GM19324 (cell line): ENCODE results near the gene FAM234A.
"Not testable (repeated sequence)": the region's sequence is repeated elsewhere in the genome, so short reads cannot be mapped to it uniquely, and the experiment has no call there.

ENCODE experiments used
- ATAC-seq: cut with Tn5 transposase; IDR thresholded peaks from one replicate; pipeline ENCODE4 v1.9.1; 2021; ENCODE audit warnings: mild to moderate bottlenecking, moderate library complexity; ENCODE audit not compliant: unreplicated experiment, low FRiP score

The FAM234A gene

GRCh38 chr16:264440-264951, 29.9 kb downstream of the FAM234A start:
- ATAC-seq, result no peak

GRCh38 chr16:265002-265529, 30.4 kb downstream of the FAM234A start:
- no peak for ATAC-seq

DNA sequence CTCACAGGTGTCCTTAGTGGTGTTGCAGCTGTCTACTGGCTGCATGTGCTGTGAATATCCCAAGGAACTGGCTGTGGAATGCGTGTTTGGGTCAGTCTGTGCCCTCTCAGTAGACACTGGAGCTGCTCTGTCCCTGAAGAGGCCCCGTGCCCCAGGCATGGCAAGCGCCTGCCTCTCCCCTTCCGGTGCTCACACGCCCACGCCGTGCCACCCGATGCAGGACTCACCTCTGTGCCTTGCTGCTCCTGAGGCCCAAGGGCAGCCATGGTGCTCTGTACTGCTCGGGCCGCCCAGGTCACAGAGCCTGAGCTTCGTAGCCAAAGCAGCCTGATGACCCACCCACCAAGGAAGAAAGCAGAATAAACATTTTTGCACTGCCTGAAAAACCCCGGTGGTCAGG, 31.1 kb downstream of the FAM234A start:
- no peak for ATAC-seq

DNA sequence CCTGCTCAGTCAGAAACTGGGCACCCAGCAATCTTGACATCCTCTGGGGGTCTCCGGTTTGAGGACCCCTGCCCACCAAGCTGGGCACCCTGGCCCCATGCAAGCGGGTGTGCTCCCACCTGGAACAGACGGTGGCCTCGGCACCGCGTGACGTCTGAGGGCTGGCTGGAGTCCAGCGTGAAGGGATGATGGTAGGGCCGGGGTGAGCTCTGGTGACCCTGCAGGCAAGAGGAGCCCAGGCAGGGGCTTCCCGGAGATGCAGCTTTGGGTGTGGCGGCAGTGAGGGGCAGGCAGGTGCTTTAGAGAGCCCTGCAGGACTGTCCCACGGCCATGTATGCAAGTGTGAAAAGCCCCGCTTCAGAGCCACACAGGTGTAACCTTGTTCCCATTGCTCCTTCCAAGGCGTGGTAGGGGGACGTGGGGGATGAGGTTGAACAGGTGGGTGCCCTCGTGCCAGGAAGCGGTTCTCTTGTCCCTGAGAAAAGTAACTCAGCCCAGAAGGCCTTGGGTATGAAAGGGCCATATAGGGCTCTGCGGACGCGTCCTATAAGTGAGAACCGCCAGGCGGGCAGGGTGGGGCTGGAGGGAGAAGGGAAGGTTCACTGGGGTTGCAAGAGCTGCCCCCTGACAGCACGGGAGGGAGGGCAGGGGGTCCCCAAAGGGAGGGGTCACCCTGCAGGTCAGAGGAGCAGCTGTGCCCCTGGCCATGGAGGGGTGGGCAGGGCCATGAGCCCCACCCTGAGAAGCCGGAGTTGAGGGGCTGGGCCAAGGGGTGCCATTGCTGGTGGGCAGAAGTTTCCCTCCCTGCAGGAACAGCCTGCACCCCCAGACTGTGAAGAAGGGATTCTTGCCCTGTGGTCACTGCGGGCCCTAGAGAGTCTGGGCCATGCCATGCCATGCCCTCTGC, 31.9 kb downstream of the FAM234A start:
- ATAC-seq, result no peak

DNA sequence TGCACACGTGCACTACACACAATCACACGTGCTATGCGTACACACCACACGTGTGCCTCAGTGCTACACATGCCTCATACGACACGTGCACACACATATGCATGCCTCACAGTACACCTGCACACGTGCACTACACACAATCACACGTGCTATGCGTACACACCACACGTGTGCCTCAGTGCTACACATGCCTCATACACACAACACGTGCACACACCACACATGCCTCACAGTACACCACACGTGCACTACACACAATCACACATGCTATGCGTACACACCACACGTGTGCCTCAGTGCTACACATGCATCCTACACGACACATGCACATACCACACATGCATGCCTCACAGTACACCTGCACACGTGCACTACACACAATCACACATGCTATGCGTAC, 32.9 kb downstream of the FAM234A start:
- ATAC-seq, result not testable (repeated sequence)

- ATAC-seq, result no peak
Observed at GRCh38 chr16:268141-269053, 33.8 kb downstream of the FAM234A start.

DNA sequence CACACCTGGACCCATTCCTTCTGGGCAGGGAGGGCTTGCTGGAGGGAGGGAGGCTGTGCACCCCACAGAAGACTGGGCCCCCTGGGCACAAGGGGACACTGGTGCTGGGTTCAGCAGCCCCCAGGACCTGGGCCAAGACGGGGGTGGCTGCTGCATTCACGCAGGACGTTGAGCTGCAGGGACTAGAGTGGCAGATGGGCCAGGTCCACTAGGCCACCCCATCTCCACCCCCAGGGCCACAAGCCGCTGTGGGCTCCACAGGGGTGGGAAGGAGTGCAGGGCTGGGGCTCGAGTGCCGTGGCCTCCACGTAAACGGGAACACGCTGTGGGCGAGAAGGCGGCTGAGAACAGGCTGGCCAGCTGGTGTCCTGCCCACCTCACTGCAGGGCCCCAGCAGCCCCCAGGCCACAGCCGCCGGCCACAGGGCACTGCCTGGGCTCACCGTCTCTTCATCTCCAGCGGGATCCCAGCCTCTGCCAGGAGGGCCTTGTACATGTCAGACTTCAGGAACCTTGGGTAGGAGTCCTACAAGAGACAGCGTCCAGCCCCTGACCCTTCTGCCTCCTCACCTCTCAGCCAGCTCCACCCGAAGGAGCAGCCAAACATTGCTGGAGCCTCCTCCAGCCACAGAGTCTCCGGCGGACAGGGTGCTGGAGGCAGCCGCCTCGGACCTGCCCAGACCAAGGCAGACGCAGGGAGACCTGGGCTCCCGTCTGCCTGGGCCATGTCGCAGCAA, 34.6 kb downstream of the FAM234A start:
- no peak for ATAC-seq

GRCh38 chr16:270381-271255, 36.0 kb downstream of the FAM234A start:
- no peak for ATAC-seq

DNA sequence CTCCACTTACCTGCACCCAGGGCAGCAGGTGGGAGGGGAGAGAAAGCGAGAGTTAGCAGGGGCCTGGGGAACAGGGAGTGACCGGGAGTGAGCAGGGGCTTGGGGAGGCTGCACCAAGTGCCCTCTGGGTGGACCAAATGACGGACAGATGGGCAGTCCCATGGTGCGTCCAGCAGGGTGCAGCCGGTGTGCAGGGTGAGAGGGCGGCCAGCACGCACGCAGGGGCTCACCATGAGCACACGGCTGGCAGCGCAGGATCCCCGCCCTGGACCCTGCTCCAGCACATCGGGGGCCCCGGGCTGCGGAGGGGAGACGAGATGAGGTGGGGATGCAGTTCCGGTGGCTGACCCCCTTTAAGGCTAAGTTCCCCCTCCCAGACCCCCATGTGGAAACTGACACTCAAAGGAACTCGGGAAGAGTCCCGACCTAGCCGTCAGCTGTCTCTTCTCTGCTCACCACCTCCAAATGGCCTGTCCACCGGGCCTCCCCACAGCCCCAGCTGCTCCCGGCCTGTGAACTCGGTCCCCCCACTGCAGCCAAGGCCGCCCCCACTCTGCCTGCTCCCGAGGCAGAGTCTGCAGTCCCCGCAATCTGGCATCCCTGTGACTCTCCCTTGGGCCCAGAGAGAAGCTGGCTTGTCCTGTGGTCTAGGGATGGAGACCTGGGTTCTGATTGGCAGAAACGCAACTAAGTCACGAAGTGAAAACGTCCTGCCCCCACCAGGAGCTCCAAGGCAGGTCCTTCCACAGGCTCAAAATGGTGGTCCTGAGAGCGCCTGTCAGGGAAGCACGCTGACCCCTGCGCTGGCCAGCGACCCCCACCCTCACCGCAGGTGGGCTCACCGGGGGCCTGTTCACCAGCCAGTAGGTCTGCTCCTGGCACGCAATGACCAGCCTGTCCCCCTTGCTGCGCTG, 38.3 kb downstream of the FAM234A start:
- ATAC-seq, result no peak

DNA sequence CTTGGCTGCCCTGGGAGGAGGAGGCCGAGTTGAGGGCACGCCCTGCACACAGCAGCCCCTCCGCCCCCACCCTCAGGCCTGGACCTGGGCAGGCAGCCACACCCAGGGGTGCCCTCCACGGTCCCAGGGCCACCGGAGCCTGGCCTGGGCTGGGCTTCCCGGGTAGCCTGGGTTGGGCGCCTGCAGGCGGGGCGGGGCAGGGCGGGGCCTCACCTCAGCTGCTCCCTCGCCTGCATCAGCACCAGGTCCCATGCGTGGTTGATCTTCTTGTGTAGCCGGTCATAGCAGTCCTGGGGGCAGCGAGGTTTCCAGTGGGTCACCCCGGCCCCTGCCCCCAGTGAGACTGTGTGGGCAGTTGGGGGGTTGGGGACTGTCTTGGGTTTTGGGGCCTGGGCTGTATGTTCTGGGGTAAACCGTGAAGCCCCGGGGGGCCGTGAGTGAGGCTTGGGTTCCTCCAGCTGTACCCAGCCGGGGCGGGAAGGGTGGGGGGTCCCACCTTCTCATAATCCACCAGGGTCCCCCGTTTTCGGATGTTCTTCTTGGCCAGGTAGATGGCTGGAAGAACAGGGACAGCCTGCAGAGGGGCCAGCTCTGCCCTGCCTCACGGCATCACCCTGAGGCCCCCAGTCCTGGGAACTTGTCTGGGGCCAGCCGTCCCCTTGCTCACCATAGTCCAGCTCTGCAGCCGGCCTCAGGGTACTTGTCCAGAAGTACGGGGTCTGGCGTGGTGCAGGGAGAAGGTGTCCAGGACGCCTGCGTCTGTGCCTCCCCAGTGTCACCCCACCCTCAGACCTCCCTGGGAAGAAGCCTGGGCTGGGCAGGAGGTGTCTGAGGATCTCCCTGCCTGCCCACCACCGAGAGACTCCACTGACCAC, 39.2 kb downstream of the FAM234A start:
- ATAC-seq, result no peak

DNA sequence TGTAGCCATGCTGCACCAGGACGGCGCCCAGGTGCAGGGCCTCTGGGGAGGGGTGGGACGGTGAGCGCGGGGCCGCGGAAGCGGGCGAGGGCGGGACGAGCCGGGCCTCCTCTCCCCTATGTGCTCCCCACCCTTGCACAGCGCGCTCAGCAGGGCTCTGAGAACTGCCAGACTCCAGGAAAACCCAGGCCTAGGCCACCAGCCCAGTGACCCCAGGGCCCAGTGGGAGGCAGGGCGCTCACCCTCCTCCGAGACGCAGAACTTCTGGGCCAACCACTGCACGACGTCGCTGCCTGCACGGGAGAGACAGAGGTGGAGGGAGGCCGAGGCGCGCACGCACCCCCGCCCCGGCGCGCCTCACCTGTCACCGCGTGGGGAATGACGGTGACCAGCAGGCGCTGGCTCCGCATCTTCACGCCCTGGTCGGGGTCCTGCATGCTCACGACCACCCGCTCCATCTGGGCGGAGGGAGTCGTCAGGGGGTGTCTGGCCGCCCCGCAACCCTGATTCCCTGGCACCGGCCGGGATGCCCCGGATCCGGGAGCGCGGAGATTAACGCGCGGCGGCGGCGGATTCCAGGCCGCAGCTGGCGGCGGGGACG, 40.5 kb downstream of the FAM234A start:
- no peak for ATAC-seq

DNA sequence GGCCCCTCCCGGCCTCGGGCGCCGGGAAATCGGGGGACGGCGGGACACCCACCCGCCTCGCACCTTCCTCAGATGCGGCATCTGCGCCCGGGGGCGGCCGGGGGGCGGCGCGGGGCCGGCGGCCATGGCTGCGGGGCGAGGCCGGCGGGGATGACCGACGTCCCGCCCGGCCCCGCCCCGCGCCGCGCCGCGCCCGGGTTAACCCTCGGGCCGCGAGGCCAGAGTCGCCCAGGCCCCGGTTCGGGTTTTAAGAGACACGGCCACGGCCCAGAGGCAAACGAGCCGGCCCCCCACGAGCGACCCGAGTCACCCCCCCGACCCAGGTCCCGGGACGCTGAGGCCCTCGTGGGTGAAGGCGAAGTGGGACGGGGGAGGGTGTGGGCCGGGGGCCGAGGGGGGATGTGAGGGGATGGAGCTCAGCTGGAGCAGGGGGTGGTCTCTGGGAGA, 41.2 kb downstream of the FAM234A start, which contains the start of gene RGS11:
Gene RGS11 (minus strand): TSS at position 159 of the 447 bp plus-strand sequence. CDS start 33 bp downstream, at position 126.
- ATAC-seq, result no peak

DNA sequence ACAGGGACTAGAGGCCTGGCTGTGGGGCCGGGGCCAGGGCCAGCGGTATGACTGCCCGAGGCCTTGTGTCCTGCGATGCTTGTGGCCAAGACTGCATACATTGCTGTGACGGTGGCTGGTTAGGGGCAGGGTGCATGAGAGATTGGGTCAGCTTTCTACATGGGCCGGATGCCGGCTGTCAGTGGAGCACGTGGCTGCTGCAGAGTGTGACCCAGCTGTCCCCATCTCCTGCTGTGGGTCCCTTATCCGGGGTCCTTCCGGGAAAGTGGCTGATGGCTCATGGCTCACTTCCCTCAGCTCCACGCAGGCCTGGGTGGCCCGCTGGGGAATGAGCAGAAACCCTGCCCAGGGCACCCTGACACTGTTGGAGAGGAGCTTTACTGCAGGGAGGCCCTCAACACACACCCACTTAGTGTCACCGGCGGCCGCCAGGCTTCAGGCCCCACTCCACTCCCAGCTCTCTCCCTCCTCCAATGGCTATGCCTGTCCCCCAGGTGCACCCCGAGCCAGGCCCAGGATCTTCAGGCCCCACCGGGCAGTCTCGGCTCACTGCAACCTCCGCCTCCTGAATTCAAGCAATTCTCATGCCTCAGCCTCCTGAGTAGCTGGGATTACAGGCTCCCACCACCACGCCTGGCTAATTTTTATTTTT, 41.9 kb downstream of the FAM234A start:
- no peak for ATAC-seq

GRCh38 chr16:278863-279366, 44.3 kb downstream of the FAM234A start:
- ATAC-seq, result no peak

- no peak for ATAC-seq
Observed at GRCh38 chr16:279531-279930, 44.9 kb downstream of the FAM234A start.

DNA sequence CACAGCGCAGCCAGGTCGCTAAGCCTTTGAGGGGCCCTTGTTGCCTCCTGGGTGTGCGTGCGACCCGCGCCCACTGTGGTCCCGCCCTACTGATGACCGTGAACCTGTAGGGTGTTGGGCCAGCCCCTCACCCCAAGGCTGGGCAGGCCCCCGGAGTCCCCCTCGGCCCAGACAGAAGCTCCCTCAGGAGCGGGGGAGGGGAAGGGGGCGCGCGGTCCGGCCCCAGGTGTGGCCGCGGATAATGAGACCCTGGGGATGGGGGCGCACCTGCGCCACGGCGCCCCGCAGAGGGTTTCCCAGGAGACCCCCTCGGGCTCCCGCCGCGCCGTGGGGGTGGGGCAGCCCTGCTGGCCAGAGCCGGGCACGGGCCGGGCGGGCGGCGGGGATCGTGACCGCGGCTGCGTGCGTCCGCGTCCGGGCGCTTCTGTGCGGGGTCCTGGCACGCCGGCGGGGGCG, 45.4 kb downstream of the FAM234A start:
- ATAC-seq, result no peak
